ENCODE results near the gene SPI1. TPM values are rescaled to one million over a fixed set of nuclear protein-coding genes. Genes with fewer than 3 reads are reported as not detected.
A peak's percentile ranks its signal among the peaks of the same experiment; 100 is the strongest.

SPI1 gene
- total and polyA plus RNA-seq, 2 donors (not counting 1 experiment from before 2014, with no cell fraction given), result 98.3 to 119 TPM

DNA sequence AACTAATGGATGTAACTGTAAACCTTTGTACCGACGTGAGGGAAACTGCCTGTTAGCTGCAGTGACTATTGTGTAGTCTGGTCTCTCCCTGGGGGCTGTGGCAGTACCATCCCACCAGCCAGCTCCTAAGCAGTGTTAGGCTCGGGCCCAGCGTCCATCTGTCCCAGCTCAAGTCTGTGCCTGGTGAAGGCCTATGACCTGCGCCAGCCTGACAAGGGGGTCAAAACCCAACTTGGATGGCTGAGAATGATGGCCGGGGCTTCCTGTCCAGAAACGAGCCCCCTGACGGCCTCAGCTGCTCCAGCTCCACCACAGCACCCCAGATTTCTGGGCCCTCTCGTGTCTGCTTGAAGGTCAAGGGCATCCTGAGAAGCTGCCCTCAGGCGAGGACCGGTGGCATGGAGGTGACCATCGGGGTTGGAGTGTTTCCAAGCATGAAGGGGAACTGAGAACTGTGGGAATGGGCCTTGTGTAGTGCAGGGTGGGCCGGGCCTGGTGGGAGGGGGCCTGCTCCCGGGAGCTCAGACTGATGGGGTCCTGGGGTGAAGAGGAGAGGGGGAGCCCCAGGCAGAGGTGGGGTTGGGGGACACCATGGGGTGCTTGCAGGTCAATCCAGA is 14.3 kb upstream of the SPI1 start:
- H3K27ac ChIP-seq (ENCODE audit: low read length in 2 of 2), result no peak overlapping the region
- 72% methylated on average over 13 of the region's 14 CpGs for WGBS (ENCODE audit: insufficient coverage)
- H3K9me3 Mint-ChIP-seq (ENCODE audit: insufficient read depth), result no peaks in the 10 kb centered on the region

More for the DNA sequence above, 14.3 kb upstream of the SPI1 start:
- peak overlapping the region; percentile 34 for H3K4me3 Mint-ChIP-seq
- H3K27ac Mint-ChIP-seq, result peak overlapping the region; percentile 98
- Histone ChIP-seq H3K27me3 (replicated peaks in 1 of 4; ENCODE audit: control extremely low read depth in 1 of 4, control insufficient read depth in 3 of 4, insufficient read depth in 4 of 4, low read length in 3 of 4) (no peaks in the 10 kb centered on the region), H3K9ac (ENCODE audit: low read length) (no peak overlapping the region), H3K4me1 (ENCODE audit: control insufficient read depth in 2 of 2, insufficient read depth in 2 of 2, low read length in 2 of 2) (peaks cover 43 to 67% of the 10 kb centered on the region in 2 donors), H3K4me2 (replicated peaks; ENCODE audit: low read depth, low read length, poor library complexity, severe bottlenecking) (peak overlapping the region; percentile 81), H2AFZ (ENCODE audit: insufficient read depth, low read depth, low read length, poor library complexity, severe bottlenecking) (no peak overlapping the region), H3K9me3 (ENCODE audit: control extremely low read depth in 1 of 3, control insufficient read depth in 2 of 3, insufficient read depth in 1 of 3, low read length in 2 of 3) (no peaks in the 10 kb centered on the region), H3K36me3 (replicated peaks in 1 of 2; ENCODE audit: control extremely low read depth in 1 of 2, control insufficient read depth in 1 of 2, extremely low read depth in 1 of 2, insufficient read depth in 2 of 2, low read length in 1 of 2) (no peaks in the 10 kb centered on the region), H3K79me2 (ENCODE audit: control insufficient read depth, insufficient read depth, low read length) (peaks cover 34% of the 10 kb centered on the region), H4K20me1 (ENCODE audit: control insufficient read depth, insufficient read depth, low read length, poor library complexity, severe bottlenecking) (no peaks in the 10 kb centered on the region), H3K4me3 (ENCODE audit: control extremely low read depth in 1 of 5, extremely low read depth in 1 of 5, insufficient read depth in 1 of 5, low read depth in 2 of 5, low read length in 4 of 5) (no peak overlapping the region)
- CTCF ChIA-PET, result interaction anchor here (0.9 to 5.7 kb wide), 8 partner anchors 10 to 19 kb away, joined by 4 to 72 read pairs (median 6); partner anchors contain the start of gene SPI1
- DNase-seq (peak; percentile 2), ATAC-seq (ENCODE audit: low read depth) (no peak)
- intact Hi-C loops (cut with micrococcal nuclease), result no loop called here
- TF ChIP-seq, protein P1, sequence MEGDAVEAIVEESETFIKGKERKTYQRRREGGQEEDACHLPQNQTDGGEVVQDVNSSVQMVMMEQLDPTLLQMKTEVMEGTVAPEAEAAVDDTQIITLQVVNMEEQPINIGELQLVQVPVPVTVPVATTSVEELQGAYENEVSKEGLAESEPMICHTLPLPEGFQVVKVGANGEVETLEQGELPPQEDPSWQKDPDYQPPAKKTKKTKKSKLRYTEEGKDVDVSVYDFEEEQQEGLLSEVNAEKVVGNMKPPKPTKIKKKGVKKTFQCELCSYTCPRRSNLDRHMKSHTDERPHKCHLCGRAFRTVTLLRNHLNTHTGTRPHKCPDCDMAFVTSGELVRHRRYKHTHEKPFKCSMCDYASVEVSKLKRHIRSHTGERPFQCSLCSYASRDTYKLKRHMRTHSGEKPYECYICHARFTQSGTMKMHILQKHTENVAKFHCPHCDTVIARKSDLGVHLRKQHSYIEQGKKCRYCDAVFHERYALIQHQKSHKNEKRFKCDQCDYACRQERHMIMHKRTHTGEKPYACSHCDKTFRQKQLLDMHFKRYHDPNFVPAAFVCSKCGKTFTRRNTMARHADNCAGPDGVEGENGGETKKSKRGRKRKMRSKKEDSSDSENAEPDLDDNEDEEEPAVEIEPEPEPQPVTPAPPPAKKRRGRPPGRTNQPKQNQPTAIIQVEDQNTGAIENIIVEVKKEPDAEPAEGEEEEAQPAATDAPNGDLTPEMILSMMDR (IDR thresholded peaks at IDR 0.05), result no peak
- TF ChIP-seq EZH2 (IDR thresholded peaks at IDR 0.05; ENCODE audit: borderline replicate concordance, insufficient read depth, low read depth, low read length, poor library complexity, severe bottlenecking), result no peak
- H3K27me3 Mint-ChIP-seq, result no peaks in the 10 kb centered on the region
- peaks cover 60% of the 10 kb centered on the region for H3K4me1 Mint-ChIP-seq
- POLR2A ChIA-PET, result interaction anchor here (0.7 to 4.1 kb wide), 6 partner anchors 8 to 212 kb away, joined by 3 to 39 read pairs (median 6); partner anchors contain the start of genes DDB2 and SPI1

All from B cell (primary cell).